ENCODE data around the gene EFS.

Gene EFS

DNA sequence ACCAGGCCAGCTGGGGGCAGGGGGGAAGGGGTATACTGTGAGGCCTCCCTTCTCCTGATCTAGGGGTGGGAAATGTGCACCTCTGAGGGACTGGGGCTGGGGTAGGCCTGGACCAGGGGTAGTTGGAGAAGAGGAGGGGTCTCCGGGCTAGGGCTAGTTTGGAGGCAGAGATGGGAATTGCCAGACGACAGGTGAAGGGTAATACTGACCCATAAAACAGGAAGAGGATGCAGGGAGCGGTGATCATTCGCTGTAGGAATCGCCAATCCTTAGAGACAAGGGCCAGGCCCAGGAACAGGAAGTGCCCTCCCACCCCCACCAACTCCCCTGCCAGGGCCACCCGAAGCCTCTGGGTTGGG is 16.7 kb downstream of the EFS start:
- H2AFZ ChIP-seq = no peak overlapping the region
- H3K79me2 ChIP-seq = no peaks in the 10 kb centered on the region
- peaks cover 5% of the 10 kb centered on the region for H3K4me1 ChIP-seq
- TF ChIP-seq, protein P1, sequence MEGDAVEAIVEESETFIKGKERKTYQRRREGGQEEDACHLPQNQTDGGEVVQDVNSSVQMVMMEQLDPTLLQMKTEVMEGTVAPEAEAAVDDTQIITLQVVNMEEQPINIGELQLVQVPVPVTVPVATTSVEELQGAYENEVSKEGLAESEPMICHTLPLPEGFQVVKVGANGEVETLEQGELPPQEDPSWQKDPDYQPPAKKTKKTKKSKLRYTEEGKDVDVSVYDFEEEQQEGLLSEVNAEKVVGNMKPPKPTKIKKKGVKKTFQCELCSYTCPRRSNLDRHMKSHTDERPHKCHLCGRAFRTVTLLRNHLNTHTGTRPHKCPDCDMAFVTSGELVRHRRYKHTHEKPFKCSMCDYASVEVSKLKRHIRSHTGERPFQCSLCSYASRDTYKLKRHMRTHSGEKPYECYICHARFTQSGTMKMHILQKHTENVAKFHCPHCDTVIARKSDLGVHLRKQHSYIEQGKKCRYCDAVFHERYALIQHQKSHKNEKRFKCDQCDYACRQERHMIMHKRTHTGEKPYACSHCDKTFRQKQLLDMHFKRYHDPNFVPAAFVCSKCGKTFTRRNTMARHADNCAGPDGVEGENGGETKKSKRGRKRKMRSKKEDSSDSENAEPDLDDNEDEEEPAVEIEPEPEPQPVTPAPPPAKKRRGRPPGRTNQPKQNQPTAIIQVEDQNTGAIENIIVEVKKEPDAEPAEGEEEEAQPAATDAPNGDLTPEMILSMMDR (IDR thresholded peaks at IDR 0.05) = no peak
- H3K4me3 ChIP-seq (ENCODE audit: low read depth, low read length) = no peak overlapping the region
- no peak overlapping the region for H3K9ac ChIP-seq
- no peaks in the 10 kb centered on the region for H3K9me3 ChIP-seq (ENCODE audit: control insufficient read depth, low read length)
- H3K4me2 ChIP-seq (ENCODE audit: low read length) = no peak overlapping the region
- no peaks in the 10 kb centered on the region for H3K36me3 ChIP-seq (ENCODE audit: control insufficient read depth, insufficient read depth, low read length)
- H3K27ac ChIP-seq = no peak overlapping the region
- H3K27me3 ChIP-seq (ENCODE audit: control insufficient read depth, insufficient read depth, low read length) = no peaks in the 10 kb centered on the region

DNA sequence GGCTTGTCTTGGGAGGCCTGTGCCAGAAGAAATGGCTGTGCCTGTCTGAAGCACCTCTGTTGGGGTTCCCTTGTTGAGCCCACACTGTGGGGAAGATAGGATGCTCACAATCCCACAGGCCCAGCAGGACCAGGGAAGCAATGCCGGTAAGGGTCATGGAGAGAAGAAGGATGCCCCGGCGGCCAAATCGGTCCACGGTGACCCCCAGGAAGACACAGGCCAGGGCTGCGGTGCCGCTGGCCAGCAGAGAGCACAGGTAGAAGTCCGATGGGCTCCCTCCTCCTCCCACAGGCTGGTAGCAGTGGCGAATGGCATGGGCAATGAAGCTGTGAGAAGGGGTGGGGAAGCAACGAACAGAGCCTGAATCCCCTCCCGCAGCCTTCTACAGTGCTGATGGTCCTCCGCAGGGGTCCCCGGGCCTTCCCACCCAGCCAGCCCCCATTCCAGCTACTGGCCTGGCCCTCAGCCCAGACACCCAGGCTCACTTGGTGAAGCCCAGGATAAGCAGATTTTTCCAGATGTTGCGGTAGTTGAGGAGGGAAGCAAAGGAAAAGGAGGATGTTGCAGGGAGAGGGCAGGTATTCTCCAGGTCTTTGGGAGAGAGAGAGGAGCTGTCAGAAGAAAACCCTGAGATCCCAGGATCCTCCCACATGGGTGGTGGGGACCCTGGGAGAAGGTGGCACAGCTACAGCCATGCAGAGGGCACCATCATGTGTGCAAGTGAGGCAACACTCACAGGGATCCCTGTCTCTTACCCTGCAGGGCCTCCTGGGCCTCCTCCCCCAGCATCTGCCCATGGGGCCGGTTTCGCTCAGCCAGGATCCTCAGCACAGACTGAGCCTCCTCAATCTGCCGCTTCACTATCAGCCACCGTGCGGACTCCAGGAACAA is 17.3 kb downstream of the EFS start:
- no peaks in the 10 kb centered on the region for H3K9me3 ChIP-seq (ENCODE audit: control insufficient read depth, low read length)
- no peak overlapping the region for H3K9ac ChIP-seq
- TF ChIP-seq, protein P1 (IDR thresholded peaks at IDR 0.05) = no peak
- no peaks in the 10 kb centered on the region for H3K79me2 ChIP-seq
- H2AFZ ChIP-seq = no peak overlapping the region
- no peak overlapping the region for H3K27ac ChIP-seq
- no peaks in the 10 kb centered on the region for H3K27me3 ChIP-seq (ENCODE audit: control insufficient read depth, insufficient read depth, low read length)
- H3K36me3 ChIP-seq (ENCODE audit: control insufficient read depth, insufficient read depth, low read length) = no peaks in the 10 kb centered on the region
- no peaks in the 10 kb centered on the region for H3K4me1 ChIP-seq
- H3K4me3 ChIP-seq (ENCODE audit: low read depth, low read length) = no peak overlapping the region
- H3K4me2 ChIP-seq (ENCODE audit: low read length) = no peak overlapping the region

DNA sequence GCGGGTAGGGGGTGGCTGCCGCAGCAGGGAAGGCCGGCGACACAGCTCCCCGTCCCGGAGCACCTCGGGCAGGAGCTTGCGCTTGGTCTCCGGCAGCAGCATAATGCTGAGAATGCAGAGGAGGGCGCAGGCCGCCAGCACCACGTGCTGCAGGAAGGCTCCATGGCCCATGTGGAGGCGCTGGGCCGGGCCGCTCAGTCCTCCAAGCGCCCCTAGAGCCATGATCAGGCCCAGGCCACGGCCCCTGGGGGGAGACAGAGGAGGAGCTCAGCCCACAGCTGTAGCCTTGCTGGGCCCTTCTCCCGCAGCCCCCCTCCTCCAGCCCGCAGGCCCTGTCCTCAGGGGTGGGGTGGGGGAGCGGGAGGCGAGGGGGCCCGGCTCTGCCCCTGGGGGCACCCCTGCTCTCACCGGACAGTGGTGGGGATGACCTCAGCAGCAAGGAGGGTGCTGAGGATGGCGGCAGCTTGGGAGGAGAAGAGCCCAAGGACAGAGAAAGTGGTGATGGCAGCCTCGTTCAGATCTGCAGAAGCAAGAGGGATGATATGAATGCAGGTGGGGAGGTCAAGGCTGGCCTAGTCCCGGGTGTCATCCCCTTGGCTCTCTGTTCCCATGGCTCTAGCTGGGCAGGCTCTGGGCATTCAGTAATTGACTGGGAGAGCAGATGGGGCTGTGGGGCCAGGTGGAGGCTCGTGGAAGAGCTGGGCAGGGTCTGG is 18.1 kb downstream of the EFS start:
- H3K79me2 ChIP-seq = no peaks in the 10 kb centered on the region
- no peaks in the 10 kb centered on the region for H3K36me3 ChIP-seq (ENCODE audit: control insufficient read depth, insufficient read depth, low read length)
- no peak overlapping the region for H3K9ac ChIP-seq
- H3K27me3 ChIP-seq (ENCODE audit: control insufficient read depth, insufficient read depth, low read length) = no peaks in the 10 kb centered on the region
- no peak overlapping the region for H3K4me3 ChIP-seq (ENCODE audit: low read depth, low read length)
- H3K4me1 ChIP-seq = no peaks in the 10 kb centered on the region
- no peak overlapping the region for H2AFZ ChIP-seq
- H3K4me2 ChIP-seq (ENCODE audit: low read length) = no peak overlapping the region
- no peaks in the 10 kb centered on the region for H3K9me3 ChIP-seq (ENCODE audit: control insufficient read depth, low read length)
- TF ChIP-seq, protein P1 (IDR thresholded peaks at IDR 0.05) = no peak
- H3K27ac ChIP-seq = no peak overlapping the region

DNA sequence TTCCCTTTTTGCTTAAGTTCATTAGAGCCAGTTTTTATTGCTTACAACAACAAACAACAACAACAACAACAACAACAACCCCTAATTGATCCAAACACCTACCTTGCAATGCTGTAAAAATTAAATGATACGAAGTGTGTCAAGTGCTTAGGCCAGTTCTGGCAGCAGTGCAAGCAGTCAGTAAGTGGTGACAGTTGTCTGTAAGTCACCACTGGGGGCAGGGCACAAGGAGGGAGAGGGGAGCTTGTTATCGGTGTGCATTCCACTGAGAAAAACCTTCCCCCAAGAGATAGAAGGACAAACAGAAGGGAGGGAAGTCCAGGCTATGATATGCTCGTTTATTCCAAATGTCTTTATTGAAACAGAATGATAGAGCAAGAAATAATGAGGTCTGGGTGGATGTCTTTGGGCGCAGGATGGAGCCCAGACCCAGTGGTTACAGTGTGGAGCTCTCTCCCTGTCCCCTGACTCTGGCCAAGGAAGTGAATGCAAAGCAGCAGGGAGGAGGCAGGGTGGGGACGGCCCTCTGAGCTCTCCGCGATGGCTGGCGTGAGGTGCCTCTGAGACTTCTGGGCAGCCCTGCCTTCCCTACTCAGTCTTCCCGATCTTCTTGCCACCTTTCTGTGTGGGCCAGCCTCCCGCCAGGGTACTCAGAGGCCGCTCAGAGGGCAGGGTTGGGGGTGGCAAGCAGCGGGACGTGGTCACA is 18.8 kb downstream of the EFS start:
- H3K27me3 ChIP-seq (ENCODE audit: control insufficient read depth, insufficient read depth, low read length) = no peaks in the 10 kb centered on the region
- no peaks in the 10 kb centered on the region for H3K4me1 ChIP-seq
- H2AFZ ChIP-seq = no peak overlapping the region
- H3K9me3 ChIP-seq (ENCODE audit: control insufficient read depth, low read length) = no peaks in the 10 kb centered on the region
- no peak overlapping the region for H3K9ac ChIP-seq
- H3K79me2 ChIP-seq = no peaks in the 10 kb centered on the region
- no peak overlapping the region for H3K4me2 ChIP-seq (ENCODE audit: low read length)
- H3K36me3 ChIP-seq (ENCODE audit: control insufficient read depth, insufficient read depth, low read length) = no peaks in the 10 kb centered on the region
- TF ChIP-seq, protein P1 (IDR thresholded peaks at IDR 0.05) = no peak
- no peak overlapping the region for H3K27ac ChIP-seq
- H3K4me3 ChIP-seq (ENCODE audit: low read depth, low read length) = no peak overlapping the region

Measured in parathyroid adenoma (tissue), 2 donors.